Fibroblast of pulmonary artery (primary cell): ENCODE data around the gene MKNK2.

Source experiments
- DNase-seq: peaks from one replicate; pipeline ENCODE4 v3.0.0-alpha.2; 2010; ENCODE audit warnings: low read depth
- H3K4me3 ChIP-seq: replicated peaks from 2 replicates; pipeline ENCODE4 v1.5.1; 2011; ENCODE audit warnings: low read depth, mild to moderate bottlenecking, control low read depth, low read length, moderate library complexity
- CTCF ChIP-seq: IDR thresholded peaks from 2 replicates; pipeline ENCODE4 v1.5.1; 2011; ENCODE audit warnings: mild to moderate bottlenecking, control low read depth, low read length, inconsistent platforms; ENCODE audit errors: missing control alignments

The MKNK2 gene

DNA sequence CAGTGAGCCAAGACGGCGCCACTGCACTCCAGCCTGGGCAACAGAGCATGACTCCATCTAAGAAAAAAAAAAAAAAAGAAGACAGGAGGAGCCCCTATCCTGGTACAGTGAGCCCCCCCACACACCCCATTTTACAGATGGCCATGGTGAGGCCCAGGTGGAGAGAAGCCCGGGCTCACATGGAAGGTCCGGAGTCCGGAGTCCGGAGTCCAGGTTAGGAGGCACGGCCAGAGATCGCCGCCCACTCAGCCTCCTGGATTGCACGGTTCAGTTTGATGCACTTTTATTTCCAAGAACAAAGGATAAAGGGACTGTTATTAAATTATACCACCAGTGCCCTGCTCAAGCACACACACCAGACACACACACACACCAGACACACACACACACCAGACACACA, 24.3 kb downstream of the MKNK2 start:
- DNase-seq, result no peak
- no peak overlapping the region for H3K4me3 ChIP-seq
- TF ChIP-seq CTCF, result no peak

- no peak for TF ChIP-seq CTCF
- no peak overlapping the region for H3K4me3 ChIP-seq
- no peak for DNase-seq
Observed at GRCh38 chr19:2022289-2022688, 28.8 kb downstream of the MKNK2 start.

DNA sequence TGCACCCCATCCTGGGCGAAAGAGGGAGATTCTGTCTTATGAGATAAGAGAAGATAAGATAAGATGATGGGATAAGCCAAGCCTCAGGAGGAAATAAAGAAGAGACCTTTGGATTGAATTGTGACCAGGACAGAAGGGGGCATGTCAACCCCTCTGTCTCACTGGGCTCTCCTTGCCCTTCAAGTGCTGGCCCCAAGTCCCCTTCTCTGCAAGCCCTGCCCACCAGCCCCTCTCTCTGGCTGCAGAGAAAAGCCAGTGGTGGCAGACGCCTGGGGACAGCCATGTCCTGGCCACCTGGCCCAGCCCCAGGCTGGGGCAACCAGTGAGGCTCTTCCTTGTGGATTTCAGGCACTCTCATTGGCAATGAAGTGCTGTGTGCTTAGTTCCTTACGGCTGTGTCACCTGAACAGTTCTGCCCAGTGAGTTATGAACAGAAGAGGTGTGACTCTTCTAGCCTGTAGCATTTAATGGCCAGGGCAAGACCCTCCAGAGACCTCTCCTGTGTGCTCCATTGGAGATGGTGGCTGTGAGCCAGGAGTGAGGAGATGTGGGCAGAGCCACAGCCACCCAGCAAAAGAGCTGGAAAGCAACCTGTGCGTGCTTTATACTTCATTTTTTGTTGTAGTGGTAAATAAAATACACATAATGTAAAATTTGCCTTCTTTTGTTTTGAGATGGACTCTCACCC, 29.4 kb downstream of the MKNK2 start:
- TF ChIP-seq CTCF, result no peak
- H3K4me3 ChIP-seq, result no peak overlapping the region
- DNase-seq, result no peak

GRCh38 chr19:2018752-2019151, 32.3 kb downstream of the MKNK2 start:
- no peak for DNase-seq
- TF ChIP-seq CTCF, result no peak
- no peak overlapping the region for H3K4me3 ChIP-seq

- DNase-seq, result peak; percentile 86
- TF ChIP-seq CTCF, result no peak
- peak overlapping the region; percentile 42 for H3K4me3 ChIP-seq
Observed at GRCh38 chr19:2016041-2016807, 34.8 kb downstream of the MKNK2 start.

- H3K4me3 ChIP-seq, result peak within 1 kb of the TSS; percentile 58
- no peak for TF ChIP-seq CTCF
Observed at GRCh38 chr19:2015608-2015950, 35.5 kb downstream of the MKNK2 start, which contains the start of gene BTBD2. Gene BTBD2, minus strand, starts transcription at chr19:2015714. Its CDS starts 11 bp downstream, at chr19:2015703.

More at GRCh38 chr19:2015608-2015950, 35.5 kb downstream of the MKNK2 start, which contains the start of gene BTBD2:
- peak; percentile 87 for DNase-seq
